Omental fat pad (tissue), 4 donors: ENCODE results near the gene PMIS2. TPM values are rescaled to one million over a fixed set of nuclear protein-coding genes. Genes with fewer than 3 reads are reported as not detected.

Source experiments
- ATAC-seq: fragments of 150-250 bp; one replicate; pipeline ENCODE4 v1.9.1; 2016; ENCODE audit warnings: mild to moderate bottlenecking, moderate library complexity; ENCODE audit not compliant: low FRiP score
- DNase-seq: peaks from one replicate; pipeline ENCODE4 v3.0.0-alpha.2; 2019; ENCODE audit warnings: low spot score
- total RNA-seq, 4 donors: library from RNA; depleted of rRNA; stranded (reverse); fragments of >200 nt; gene quantifications; one replicate each; pipeline ENCODE4 v1.1.0, GENCODE V29; 2016
- TF ChIP-seq, protein P1 (sequence below), 3 donors: fragments of 450-650 bp; IDR thresholded peaks; one replicate each; pipeline ENCODE4 v1.5.1; 2016 to 2017; ENCODE audit warnings: antibody characterized with exemption in 3 of 3, mild to moderate bottlenecking in 3 of 3, moderate library complexity in 2 of 3

Gene PMIS2
- total RNA-seq, 4 donors from 2014 or later: not detected

DNA sequence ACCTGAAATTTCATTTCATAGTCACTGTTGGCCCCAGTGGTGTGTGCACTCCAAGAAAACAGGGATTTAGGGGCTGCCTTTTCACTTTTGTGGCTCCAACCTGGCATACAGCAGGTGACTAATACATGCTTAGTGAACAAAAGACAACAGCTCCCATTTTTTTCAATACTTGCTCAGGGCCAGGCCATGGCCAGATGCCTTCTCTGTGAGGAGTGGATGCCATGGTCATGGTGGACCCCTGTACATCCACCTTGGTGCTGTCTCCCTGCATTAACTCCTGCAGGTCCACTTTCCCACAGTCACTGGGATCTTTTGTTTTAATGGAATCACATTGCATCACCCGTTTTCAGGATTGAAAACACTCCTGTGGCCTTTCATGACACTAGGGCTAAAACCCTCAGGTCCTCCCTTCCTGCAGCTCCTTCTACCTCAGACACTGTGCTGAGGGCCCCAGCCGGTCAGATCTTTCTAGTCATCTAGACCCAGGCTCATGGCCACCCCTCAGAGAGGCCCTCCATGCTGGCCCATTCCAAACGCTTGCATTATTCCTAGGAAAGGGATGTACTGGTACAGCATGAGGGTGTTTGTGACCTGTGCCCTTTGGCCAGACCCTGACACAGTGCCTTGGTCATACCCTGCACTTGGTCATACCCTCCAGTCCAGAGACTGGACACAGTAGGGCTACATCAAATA lies 41.7 kb upstream of the PMIS2 start:
- TF ChIP-seq, protein P1, sequence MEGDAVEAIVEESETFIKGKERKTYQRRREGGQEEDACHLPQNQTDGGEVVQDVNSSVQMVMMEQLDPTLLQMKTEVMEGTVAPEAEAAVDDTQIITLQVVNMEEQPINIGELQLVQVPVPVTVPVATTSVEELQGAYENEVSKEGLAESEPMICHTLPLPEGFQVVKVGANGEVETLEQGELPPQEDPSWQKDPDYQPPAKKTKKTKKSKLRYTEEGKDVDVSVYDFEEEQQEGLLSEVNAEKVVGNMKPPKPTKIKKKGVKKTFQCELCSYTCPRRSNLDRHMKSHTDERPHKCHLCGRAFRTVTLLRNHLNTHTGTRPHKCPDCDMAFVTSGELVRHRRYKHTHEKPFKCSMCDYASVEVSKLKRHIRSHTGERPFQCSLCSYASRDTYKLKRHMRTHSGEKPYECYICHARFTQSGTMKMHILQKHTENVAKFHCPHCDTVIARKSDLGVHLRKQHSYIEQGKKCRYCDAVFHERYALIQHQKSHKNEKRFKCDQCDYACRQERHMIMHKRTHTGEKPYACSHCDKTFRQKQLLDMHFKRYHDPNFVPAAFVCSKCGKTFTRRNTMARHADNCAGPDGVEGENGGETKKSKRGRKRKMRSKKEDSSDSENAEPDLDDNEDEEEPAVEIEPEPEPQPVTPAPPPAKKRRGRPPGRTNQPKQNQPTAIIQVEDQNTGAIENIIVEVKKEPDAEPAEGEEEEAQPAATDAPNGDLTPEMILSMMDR (IDR thresholded peaks at IDR 0.05): no peak
- DNase-seq (no peak), ATAC-seq (no peak)

GRCh38 chr19:35545001-35545854 lies 40.7 kb upstream of the PMIS2 start, which contains the start of gene TMEM147:
Gene TMEM147, plus strand, starts transcription at chr19:35545626. Its CDS starts 114 bp downstream, at chr19:35545740.
- ATAC-seq (peak; percentile 94), DNase-seq (peak; percentile 77)
- TF ChIP-seq, protein P1 (IDR thresholded peaks at IDR 0.05): no peak

- peak; percentile 66 for ATAC-seq
- DNase-seq: peak; percentile 29
- TF ChIP-seq, protein P1 (IDR thresholded peaks at IDR 0.05): no peak
Observed at GRCh38 chr19:35545855-35546381, 40.1 kb upstream of the PMIS2 start.

DNA sequence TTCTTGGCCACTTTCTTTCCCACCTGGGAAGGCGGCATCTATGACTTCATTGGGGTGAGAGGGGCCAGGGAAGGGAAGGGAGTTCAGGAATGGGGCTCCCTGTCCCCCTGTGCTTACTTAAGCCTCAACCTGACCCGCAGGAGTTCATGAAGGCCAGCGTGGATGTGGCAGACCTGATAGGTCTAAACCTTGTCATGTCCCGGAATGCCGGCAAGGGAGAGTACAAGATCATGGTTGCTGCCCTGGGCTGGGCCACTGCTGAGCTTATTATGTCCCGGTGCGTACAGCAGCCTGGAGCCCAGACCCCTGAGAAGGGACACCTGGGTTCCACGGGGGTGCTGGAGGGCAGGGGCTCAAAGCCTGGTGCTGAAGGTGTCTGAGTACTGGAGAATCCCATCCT lies 39.4 kb upstream of the PMIS2 start:
- DNase-seq (no peak), ATAC-seq (no peak)
- TF ChIP-seq, protein P1 (IDR thresholded peaks at IDR 0.05): no peak

- TF ChIP-seq, protein P1 (IDR thresholded peaks at IDR 0.05): no peak
- ATAC-seq: no peak
Observed at GRCh38 chr19:35549174-35549788, 36.7 kb upstream of the PMIS2 start.

GRCh38 chr19:35549879-35550523 lies 36.0 kb upstream of the PMIS2 start:
- ATAC-seq (no peak), DNase-seq (no peak)
- TF ChIP-seq, protein P1 (IDR thresholded peaks at IDR 0.05): no peak

More at GRCh38 chr19:35549174-35549788, 36.7 kb upstream of the PMIS2 start:
- no peak for DNase-seq
